HG03196 (cell line): ENCODE data around the gene RANBP9.

ENCODE experiments used
- ATAC-seq: cut with Tn5 transposase; IDR thresholded peaks from one replicate; pipeline ENCODE4 v1.9.1; 2021; ENCODE audit not compliant: unreplicated experiment

Gene RANBP9

DNA sequence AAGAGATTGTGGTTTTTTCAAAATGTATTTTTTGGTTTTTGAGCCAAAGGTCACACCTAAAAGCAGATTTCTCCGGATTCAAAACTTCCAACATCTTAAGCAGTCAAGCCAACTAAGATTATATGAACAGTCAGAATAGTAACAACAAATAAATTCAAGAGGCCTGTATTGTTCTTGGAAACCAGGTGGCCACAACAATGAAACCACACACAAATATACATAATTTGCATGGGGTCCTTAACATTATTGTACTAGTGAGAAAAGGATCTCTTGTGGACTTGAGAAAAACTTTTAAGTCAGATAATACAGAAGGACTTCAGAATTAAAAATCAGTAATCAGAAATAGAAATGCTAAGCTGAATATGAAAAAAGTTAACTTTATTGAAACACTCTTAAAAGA is 55.9 kb downstream of the RANBP9 start:
- no peak for ATAC-seq

DNA sequence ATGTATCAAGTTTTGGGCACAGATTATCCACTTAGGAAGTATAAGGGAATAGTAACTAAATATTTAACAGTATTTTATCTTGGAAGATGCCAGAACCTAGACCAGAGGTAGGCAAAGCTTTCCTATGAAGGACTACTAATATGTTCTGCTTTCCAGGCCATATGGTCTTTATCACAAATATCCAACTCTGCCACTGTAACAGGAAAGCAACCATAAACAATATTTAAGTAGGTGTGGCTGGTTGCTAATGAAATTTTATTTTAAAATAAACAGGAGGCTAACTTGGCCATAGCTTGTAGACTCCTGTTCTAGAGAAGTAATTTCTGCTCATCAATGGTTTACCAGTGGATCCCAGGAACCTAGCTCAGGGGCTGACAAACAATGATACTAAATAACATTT is 57.1 kb downstream of the RANBP9 start:
- no peak for ATAC-seq

GRCh38 chr6:13653296-13653695 is 58.3 kb downstream of the RANBP9 start:
- no peak for ATAC-seq

GRCh38 chr6:13649393-13649792 is 62.2 kb downstream of the RANBP9 start:
- ATAC-seq, result no peak

- ATAC-seq, result no peak
These were observed 62.8 kb downstream of the RANBP9 start for GRCh38 chr6:13648850-13649249.

DNA sequence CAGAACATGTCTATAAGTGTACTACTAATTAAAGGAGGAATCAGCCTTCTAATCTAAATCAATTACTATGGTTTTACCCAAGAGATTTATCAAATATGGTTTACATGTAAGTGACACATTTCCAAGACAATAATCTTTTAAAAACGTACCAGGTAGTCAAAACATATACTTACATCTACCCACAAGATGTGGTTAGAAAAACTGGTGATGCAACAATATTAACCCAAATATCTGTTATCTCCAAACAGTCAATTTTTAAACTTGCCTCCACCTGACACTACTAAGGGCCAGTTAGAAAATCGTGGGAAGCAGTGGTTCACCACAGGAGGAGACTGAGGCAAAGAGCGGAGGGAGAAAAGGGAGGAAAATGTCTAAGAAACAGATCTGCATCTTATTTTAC is 68.5 kb downstream of the RANBP9 start:
- no peak for ATAC-seq

GRCh38 chr6:13641315-13641714 is 70.3 kb downstream of the RANBP9 start:
- no peak for ATAC-seq

- no peak for ATAC-seq
These were observed 73.0 kb downstream of the RANBP9 start for GRCh38 chr6:13638626-13639025.

GRCh38 chr6:13638014-13638413 is 73.6 kb downstream of the RANBP9 start:
- no peak for ATAC-seq

DNA sequence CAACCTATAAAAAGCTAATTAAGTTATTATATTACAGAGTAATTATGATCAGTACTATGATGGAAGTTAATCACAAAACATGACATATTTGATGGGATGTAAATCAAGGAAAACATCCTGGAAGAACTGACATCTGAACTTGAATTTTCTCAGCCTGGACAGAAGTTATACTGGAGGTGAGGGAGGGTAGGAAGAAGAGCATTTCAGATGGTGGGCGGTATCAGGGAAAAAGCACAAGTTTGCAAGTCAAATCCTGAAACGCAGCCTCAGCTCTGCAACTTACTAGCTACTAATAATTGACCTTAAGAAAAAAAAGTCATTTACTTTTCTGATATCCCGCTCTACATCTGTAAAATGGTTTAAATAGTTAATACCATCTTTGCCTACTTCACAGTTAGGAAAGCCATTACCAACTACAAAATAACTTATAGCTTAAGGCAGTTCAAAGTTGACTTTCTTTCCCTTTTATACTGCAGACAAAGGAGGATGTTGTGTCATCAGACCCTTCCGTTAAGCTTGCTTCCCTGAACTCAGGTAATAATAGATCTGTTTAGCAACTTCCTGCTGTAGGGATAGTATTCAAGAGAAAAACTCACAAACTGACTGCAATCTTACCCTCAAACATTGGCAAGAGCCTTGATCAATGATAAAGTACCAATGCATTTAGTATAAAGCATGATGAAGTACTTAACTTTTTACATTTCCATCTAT is 75.5 kb downstream of the RANBP9 start:
- ATAC-seq, result no peak

DNA sequence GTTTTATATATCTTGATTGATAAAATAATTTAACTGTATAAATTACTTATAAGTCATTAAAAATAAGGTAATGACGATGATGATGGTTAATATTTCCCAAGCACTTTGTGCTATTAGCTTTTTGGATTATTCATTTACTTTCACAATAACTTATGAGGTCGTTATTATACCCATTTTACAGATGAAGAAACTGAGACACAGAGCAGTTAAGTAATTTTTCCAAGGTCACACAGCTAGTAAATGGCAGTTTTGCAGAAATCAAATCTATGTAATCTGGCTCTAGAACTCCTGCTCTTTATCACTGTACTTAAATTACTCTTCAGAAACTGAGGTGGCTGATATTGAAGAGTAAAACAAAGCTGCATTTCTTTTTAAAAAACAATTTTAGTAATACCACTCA is 78.3 kb downstream of the RANBP9 start:
- ATAC-seq, result no peak

- no peak for ATAC-seq
These were observed 81.1 kb downstream of the RANBP9 start for GRCh38 chr6:13630499-13630898.

GRCh38 chr6:13629459-13630116 is 82.0 kb downstream of the RANBP9 start:
- no peak for ATAC-seq

DNA sequence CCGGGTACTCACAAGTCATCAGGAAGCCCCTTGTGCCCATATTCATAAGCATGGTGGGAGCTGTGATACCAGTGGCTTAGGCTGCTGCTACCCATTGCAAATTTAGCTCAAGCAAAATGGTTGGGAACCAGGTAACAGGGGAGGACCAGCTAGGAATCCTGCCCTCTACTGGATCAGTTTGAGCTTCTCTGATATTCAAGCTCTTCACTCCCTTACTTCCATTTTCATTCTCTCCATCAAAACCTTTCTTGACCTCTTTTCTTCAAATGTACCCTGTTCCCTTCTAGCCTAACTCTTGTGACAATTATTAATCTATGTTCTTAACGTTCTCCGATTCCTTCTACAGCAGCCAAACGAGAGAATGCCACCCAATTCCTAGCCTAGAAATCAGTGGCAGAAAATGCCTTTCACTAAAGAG is 86.8 kb downstream of the RANBP9 start:
- ATAC-seq, result no peak

DNA sequence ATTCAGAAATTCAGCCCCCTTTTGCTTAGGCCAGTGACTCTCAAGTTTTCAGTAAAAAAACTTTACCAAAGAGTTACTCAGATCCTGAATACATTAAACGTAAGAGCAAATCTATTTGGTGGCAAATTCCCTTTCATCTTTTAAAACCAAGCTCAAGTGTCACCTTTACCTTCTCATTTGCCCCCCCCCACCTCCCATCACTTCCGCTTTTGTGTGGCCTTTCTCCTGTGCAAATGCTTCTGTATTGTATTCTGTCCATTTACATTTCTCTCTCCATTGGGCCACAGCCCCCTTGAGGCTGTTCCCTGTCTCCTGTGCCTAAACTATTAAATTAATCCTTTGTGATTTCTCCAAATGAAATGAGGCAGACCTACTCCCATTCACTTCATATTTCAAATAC is 94.6 kb downstream of the RANBP9 start:
- no peak for ATAC-seq

GRCh38 chr6:13615792-13616120 is 95.9 kb downstream of the RANBP9 start:
- ATAC-seq, result no peak

GRCh38 chr6:13614926-13615791 is 96.5 kb downstream of the RANBP9 start, which contains the start of gene NOL7:
Gene NOL7, plus strand, starts transcription at chr6:13615335. Its CDS starts 24 bp downstream, at chr6:13615359.
- peak; percentile 91 for ATAC-seq

DNA sequence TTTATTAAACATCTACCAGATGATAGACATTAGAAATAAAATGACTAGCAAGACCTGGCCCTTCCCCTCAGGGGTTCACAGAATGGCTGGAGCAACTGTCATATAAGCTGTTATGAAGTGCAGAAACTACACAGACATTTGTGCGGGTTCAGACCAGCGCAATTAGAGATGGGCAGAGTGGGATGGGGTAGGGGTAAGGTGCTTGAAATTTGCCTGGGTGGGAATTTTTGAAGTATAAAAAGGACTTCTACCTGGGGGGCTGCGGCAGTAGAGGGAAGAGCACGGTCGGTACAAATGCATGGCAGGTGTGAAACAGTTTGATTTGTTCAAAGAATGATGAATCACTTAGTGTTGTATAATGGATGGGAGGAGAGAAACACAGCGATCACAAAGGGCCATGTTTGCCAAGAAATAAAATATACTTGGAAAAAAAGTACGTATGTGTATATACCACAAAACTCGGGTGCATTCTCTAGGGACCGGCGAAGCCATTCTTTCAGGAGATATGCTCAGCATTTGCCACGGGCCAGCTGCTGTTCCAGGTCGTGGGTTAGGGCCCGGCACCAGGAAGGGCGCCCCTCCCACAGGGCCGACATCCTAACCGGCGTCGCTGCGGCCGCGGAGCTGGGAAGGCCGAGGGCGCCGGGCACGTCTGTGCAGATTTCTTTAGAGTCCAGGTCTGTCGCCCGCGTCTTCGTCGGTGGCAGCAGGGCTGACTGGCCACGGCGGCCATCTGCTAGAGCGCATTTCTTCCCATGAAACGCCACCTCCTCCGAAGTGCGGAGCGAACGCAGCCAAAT is 97.3 kb downstream of the RANBP9 start:
- ATAC-seq, result peak; percentile 26

GRCh38 chr6:13613029-13613594 is 98.5 kb downstream of the RANBP9 start:
- ATAC-seq, result no peak

DNA sequence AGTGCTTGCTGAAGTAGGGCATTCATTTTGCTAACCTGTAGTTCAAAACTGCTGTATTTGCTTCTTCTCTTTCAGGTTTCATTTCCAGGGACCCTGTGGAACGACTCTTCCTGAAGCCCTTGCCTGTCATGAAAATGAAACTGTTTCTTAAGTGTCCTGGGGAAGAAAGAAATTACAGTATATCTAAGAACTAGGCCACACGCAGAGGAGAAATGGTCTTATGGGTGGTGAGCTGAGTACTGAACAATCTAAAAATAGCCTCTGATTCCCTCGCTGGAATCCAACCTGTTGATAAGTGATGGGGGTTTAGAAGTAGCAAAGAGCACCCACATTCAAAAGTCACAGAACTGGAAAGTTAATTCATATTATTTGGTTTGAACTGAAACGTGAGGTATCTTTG is 99.9 kb downstream of the RANBP9 start:
- no peak for ATAC-seq

GRCh38 chr6:13605634-13606033 is 106.0 kb downstream of the RANBP9 start:
- no peak for ATAC-seq
